Stimulated activated CD4-positive, alpha-beta T cell treated with anti-CD3 and anti-CD28 coated beads, Interleukin-12 subunit alpha, Interleukin-12 subunit beta, amount 100 ng/mL, for 48 hours (primary cell): ENCODE data around the gene ZNF433.
"Not testable (repeated sequence)": the region's sequence is repeated elsewhere in the genome, so short reads cannot be mapped to it uniquely, and the experiment has no call there.

Experiments
- DNase-seq, 3 donors: peaks; one replicate each; pipeline ENCODE4 v3.0.0-alpha.2; 2020; ENCODE audit warnings: low read depth in 2 of 3, low spot score in 1 of 3

Gene ZNF433

DNA sequence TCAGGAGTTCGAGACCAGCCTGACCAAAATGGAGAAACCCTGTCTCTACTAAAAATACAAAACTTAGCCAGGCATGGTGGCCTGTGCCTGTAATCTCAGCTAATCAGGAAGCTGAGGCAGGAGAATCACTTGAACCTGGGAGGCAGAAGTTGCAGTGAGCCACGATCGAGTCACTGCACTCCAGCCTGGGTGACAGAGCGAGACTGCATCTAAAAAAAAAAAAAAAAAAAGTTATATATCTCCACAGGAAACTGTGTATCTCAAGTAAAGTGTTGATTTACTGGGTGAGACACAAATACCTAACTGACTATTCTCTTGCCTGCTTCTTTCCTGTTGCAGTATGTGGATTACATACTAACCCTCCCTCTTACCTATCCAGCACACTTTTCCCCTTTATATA, 43.6 kb downstream of the ZNF433 start:
- DNase-seq = not testable (repeated sequence)

DNA sequence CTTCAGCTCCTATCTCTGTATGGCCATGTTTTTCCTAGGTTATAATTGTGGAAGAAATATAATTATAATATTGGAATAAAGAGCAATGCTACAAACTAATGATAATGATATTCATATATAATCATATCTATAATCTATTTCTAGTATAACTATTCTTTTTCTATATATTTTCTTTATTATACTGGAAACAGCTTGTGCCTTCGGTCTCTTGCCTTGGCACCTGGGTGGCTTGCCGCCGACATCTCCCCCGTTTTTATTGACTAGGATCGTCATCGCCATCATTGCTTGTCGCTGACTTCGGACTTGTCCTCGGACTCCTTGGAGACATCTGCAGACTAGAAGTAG, 46.4 kb downstream of the ZNF433 start:
- DNase-seq = no peak

DNA sequence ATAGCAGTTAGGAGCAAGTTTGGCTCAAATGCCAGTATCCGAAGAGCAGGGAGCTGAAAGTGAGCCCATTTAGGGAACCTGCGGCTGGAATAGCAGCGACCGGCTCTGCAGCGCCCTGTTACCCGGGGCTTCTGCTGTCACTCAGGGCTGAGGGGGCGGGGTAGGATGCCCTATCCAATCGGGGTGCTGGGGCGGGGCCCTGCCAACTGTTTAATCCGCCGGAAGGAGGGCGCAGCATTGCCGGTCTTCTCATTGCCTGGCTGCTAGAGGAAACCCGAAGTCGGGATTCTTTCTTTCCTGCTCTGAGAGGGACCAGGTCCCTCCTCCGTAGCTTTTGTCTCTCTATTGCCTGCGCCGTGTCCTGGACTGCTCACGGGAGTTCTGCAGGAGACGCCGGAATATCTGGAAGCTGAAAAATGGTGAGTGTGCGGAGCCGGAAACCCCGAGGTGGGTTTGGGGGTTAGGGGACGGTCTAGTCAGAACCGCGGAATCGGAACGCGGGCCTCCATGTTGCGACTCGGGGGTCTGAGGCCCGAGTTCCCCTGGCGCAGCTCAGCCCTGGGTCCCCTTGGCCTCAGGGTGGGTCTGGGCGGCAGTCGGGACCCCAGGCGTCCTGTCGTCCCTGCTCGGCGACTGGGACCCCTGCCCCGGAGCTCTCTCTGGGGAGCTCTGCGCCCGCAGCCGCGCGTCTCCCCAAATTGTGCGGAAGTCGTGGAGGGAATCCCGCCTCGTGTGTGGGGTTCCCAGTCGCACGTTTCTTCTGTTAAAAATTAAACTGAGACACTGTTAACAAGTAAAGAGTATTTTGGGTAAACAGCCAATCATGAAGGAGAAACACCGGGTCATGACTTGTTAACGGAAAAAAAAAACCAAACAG, 47.8 kb downstream of the ZNF433 start:
- DNase-seq = peak; percentile 91 to 95 (median 93)

DNA sequence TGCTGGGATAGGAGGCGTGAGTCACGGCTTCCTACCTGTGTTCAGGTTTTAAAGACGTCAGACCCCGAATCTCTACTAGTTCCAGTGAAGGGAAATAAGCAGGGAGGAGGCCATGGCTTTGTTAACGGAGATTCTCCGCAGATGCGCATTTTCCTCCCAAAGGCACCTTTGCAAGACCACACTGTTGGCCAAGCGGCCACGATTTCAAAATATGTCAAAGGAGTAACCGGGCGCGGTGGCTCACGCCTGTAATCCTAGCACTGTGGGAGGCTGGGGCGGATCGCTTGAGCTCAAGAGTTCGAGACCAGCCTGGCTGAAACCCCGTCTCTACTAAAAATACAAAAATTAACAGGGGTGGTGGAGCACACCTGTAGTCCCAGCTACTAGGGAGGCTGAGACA, 48.7 kb downstream of the ZNF433 start:
- no peak for DNase-seq

DNA sequence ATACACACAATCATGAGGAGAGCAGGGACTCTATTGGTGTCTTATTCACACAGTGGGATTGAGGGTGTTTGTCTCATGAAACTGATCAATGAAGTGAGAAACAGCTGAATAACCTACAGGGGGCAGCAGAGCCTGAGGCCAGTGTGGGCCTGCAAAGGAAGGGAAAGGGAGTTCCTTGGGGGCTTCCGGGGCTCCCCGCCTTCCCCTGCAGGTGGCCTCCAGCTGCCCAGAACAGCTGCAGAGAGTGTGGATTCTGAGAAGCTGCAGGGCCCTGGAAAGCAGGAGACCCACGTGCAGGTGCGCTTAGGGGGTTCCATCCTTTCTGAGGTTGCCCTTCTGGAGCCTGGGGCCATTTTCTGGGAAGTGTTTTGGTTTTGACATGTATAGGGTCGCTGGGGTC, 50.5 kb downstream of the ZNF433 start:
- no peak for DNase-seq

DNA sequence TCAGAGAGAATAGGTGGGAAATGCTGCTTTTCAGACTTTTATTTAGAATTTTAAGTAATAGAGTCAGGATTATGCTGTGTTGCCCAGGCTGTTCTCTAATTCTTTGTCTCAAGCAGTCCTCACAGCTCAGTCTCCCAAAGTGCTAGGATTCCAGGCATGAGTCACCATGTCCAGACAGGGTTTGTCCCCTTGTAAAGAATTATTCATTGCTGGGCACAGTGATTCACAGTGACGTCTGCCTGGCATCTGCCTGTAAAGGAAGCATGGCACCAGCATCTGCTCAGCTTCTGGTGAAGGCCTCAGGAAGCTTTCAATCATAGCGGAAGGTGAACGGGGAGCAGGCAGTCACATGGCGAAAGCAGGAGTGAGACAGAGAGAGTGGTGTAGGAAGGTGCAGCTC, 53.0 kb downstream of the ZNF433 start:
- no peak for DNase-seq

DNA sequence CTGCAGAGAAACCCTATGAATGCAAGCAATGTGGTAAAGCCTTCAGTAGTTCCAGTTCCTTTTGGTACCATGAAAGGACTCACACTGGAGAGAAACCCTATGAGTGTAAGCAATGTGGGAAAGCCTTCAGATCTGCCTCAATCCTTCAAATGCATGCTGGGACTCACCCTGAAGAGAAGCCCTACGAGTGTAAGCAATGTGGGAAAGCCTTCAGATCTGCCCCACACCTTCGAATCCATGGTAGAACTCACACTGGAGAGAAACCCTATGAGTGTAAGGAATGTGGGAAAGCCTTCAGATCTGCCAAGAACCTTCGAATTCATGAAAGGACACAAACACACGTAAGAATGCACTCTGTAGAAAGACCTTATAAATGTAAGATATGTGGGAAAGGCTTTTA, 56.0 kb downstream of the ZNF433 start:
- no peak for DNase-seq

DNA sequence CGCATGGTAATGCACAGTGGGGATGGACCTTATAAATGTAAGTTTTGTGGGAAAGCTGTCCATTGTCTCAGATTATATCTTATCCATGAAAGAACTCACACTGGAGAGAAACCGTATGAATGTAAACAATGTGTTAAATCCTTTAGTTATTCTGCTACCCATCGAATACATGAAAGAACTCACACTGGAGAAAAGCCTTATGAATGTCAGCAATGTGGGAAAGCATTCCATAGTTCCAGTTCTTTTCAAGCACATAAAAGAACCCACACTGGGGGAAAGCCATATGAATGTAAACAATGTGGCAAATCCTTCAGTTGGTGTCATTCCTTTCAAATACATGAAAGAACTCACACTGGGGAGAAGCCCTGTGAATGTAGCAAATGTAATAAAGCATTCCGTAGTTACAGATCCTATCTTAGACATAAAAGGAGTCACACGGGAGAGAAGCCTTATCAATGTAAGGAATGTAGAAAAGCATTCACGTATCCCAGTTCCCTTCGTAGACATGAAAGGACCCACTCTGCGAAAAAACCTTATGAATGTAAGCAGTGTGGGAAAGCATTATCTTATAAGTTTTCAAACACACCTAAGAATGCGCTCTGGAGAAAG, 56.9 kb downstream of the ZNF433 start:
- no peak for DNase-seq

DNA sequence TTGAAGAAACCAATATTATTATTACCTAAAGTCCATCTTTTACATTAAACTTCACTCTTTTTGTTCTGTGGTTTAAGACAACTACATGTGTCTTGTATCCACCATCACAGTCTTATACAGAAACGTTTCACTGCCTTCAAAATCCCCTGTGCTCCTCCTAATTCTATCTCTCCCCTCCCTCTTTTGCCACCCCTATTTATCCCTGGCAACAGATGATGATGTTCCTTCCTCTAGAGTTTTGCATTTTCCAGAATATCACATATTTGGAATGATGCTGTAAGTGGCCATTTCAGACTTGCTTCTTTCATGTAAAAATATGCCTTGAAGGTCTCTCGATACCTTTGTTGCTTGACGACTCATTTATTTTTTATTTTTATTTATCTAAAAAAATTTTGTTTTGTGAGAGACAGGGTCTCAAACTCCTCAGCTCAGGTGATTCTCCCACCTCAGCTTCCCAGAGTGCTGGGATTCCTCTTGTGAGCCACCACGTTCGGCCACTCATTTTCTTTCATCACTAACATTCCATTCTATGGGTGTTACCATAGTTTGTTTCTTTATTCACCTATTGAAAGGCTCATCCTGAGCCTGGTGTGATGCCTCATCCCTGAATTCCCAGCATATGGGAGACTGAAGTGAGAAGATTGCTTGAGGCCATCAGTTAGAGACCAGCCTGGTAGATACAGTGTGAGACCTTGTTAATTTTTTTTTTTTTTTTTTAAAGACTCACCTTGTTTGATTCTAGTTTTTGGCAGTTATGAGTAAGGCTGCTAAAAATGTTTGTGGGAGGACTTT, 62.3 kb downstream of the ZNF433 start:
- no peak for DNase-seq

DNA sequence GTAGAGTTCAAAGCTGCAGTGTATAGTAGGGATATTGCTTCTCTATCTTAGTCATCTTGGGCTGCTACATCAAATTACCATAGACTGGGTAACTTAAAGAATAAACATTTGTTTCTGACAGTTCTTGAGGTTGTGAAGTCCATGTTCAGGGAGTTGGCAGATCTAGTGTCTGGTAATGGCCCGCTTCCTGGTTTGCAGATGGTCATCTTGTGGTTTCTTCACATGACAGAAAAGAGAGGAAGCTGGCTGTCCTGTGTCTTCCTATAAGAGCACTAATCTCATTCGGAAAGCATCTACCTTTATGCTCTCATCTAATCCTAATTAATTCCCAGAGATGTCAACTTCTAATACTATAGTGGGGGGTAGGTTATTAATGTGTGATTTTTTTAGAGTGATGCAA, 64.4 kb downstream of the ZNF433 start:
- DNase-seq = no peak

DNA sequence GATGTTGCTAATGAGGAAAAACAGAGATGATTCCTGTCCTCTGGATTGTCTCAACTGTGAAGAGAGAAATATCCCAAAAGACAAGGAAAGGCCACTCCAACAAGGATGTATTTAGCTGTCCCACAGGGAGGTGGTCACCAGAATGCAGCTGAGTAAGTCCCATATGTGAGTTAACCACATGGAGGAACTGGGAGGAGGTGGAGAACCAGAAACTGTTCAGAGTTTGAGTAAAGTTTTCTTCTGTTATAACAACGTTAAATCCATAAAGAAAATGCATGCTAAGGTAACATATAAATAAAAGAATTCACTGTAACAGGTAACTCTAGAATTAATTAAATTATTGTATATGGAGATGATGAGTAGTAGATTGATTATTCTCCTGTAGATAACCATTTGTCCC, 65.3 kb downstream of the ZNF433 start:
- DNase-seq = no peak

DNA sequence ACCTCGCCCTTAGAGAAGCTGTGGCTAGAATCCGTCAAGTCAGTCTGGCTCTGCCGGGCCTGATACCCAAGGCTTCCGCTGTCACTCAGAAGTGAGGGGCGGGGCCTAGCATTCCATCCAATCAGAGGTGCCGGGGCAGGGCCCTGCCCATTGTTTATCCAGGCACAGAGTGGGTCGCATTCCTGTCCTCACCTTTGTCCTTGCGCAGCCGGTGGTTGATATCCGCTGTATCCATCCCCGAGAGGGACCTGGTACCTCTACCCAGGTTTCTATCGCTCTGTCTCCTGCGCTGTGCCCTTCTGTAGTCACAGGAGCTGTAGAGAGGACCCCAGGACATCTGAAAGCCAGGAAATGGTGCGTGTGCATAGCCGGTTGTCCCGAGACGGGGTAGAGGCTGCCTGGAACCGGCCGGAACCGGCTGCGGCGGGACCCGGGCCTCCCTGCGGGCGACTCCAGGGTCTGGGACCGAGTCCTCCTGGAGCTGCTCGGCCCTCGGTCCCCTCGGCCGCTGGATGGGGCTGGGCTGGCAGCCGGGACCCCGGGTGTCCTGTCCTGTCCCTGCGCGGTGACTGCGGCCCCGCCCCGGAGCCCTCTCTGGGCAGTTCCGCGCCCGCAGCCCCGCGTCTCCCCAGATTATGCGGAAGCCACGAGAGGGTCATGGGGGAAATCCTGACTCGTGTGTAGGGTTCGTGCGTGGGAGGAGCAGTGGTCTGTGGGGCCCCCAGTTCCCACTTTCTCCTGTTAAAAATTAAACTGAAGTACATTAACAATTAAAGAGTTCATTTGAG, 70.4 kb downstream of the ZNF433 start, which contains the start of gene ZNF763:
Gene ZNF763, plus strand, starts transcription at position 183 of the 788 bp plus-strand sequence. Its CDS starts 169 bp downstream, at position 352.
- peak; percentile 79 to 85 (median 83) for DNase-seq
